Measurements from ENCODE around the gene SGK2.

The SGK2 gene
- 0 to 0.33 (median 0.06) reads per million in 18 experiments for total RNA-seq

- DNase-seq = peak in 1 of 2 donors; percentile 15
Measured at GRCh38 chr20:43558412-43559146, at the start of gene SGK2. SGK2 (plus strand) TSS chr20:43559027; CDS start chr20:43566496, 7,469 bp downstream.

- no peak for DNase-seq
Measured at GRCh38 chr20:43511879-43512278, 46.9 kb upstream of the SGK2 start.

GRCh38 chr20:43513372-43513930 lies 45.4 kb upstream of the SGK2 start:
- no peak for DNase-seq

GRCh38 chr20:43513931-43514647 lies 44.7 kb upstream of the SGK2 start:
- peak; percentile 98 for DNase-seq

- DNase-seq = no peak
Measured at GRCh38 chr20:43514648-43514999, 44.2 kb upstream of the SGK2 start.

- no peak for DNase-seq
Measured at GRCh38 chr20:43515628-43516027, 43.2 kb upstream of the SGK2 start.

GRCh38 chr20:43516251-43516824 lies 42.5 kb upstream of the SGK2 start:
- no peak for DNase-seq

- DNase-seq = no peak
Measured at GRCh38 chr20:43520074-43520630, 38.7 kb upstream of the SGK2 start.

- no peak for DNase-seq
Measured at GRCh38 chr20:43525021-43525420, 33.8 kb upstream of the SGK2 start.

- no peak for DNase-seq
Measured at GRCh38 chr20:43528258-43528875, 30.5 kb upstream of the SGK2 start.

GRCh38 chr20:43529051-43529450 lies 29.8 kb upstream of the SGK2 start:
- no peak for DNase-seq

GRCh38 chr20:43529457-43530153 lies 29.2 kb upstream of the SGK2 start:
- no peak for DNase-seq

- DNase-seq = no peak
Measured at GRCh38 chr20:43530321-43531090, 28.3 kb upstream of the SGK2 start.

GRCh38 chr20:43531091-43531443 lies 27.8 kb upstream of the SGK2 start:
- DNase-seq = no peak

GRCh38 chr20:43532416-43533055 lies 26.3 kb upstream of the SGK2 start:
- no peak for DNase-seq

- no peak for DNase-seq
Measured at GRCh38 chr20:43533060-43533459, 25.8 kb upstream of the SGK2 start.

- DNase-seq = no peak
Measured at GRCh38 chr20:43534016-43534415, 24.8 kb upstream of the SGK2 start.

GRCh38 chr20:43534791-43535350 lies 24.0 kb upstream of the SGK2 start:
- DNase-seq = no peak

GRCh38 chr20:43535370-43536004 lies 23.3 kb upstream of the SGK2 start:
- no peak for DNase-seq
